Activated naive CD4-positive, alpha-beta T cell treated with Interleukin-2 at 50 U/mL for 16 hours (primary cell): ENCODE data around the gene CHD6.

Experiments
- DNase-seq: peaks from one replicate; pipeline ENCODE4 v3.0.0-alpha.2; 2020

The CHD6 gene

GRCh38 chr20:41362748-41363140, 255.4 kb downstream of the CHD6 start:
- DNase-seq, result no peak

GRCh38 chr20:41361757-41362747, 256.1 kb downstream of the CHD6 start:
- no peak for DNase-seq

- DNase-seq, result no peak
These were observed 257.1 kb downstream of the CHD6 start for GRCh38 chr20:41360831-41361756.

GRCh38 chr20:41359541-41360011, 258.6 kb downstream of the CHD6 start:
- no peak for DNase-seq

GRCh38 chr20:41358717-41359116, 259.5 kb downstream of the CHD6 start:
- no peak for DNase-seq

GRCh38 chr20:41358230-41358629, 259.9 kb downstream of the CHD6 start:
- no peak for DNase-seq

- DNase-seq, result no peak
These were observed 260.6 kb downstream of the CHD6 start for GRCh38 chr20:41357424-41358163.

- DNase-seq, result no peak
These were observed 261.2 kb downstream of the CHD6 start for GRCh38 chr20:41356951-41357350.

- no peak for DNase-seq
These were observed 262.5 kb downstream of the CHD6 start for GRCh38 chr20:41355598-41356203.

- DNase-seq, result no peak
These were observed 263.0 kb downstream of the CHD6 start for GRCh38 chr20:41355192-41355591.

- DNase-seq, result no peak
These were observed 264.6 kb downstream of the CHD6 start for GRCh38 chr20:41353530-41353929.

- no peak for DNase-seq
These were observed 265.5 kb downstream of the CHD6 start for GRCh38 chr20:41352666-41353065.

GRCh38 chr20:41352106-41352505, 266.1 kb downstream of the CHD6 start:
- DNase-seq, result no peak
